ENCODE data around the gene CDK17.

CDK17 gene

GRCh38 chr12:96255077-96255476 is 145.2 kb downstream of the CDK17 start:
- POLR2A ChIA-PET: no interaction called here
- peaks cover 12 to 70% (median 42%) of the 10 kb centered on the region in 4 experiments for H3K36me3 ChIP-seq (ENCODE audit: control insufficient read depth in 4 of 4, insufficient read depth in 4 of 4, low read length in 3 of 4)
- no peak overlapping the region for H3K27ac ChIP-seq (ENCODE audit: insufficient read depth in 1 of 2, low read depth in 1 of 2, low read length in 2 of 2, poor library complexity in 1 of 2, severe bottlenecking in 2 of 2)
- H3K4me3 ChIP-seq (ENCODE audit: control insufficient read depth in 1 of 7, extremely low read depth in 1 of 7, insufficient read depth in 4 of 7, low read depth in 2 of 7, low read length in 6 of 7): no peak overlapping the region
- H3K4me1 ChIP-seq (ENCODE audit: control extremely low read depth in 1 of 4, control insufficient read depth in 4 of 4, insufficient read depth in 4 of 4, low read length in 3 of 4): peaks cover 0 to 6% (median 0%) of the 10 kb centered on the region in 4 experiments
- CTCF ChIA-PET: interaction anchor here (0.9 to 2.0 kb wide), 3 partner anchors 9 to 17 kb away, joined by 3 to 8 read pairs (median 3); no protein-coding TSS in a partner anchor
- no peak for DNase-seq
- H3K27me3 ChIP-seq (replicated peaks in 2 of 5; ENCODE audit: control insufficient read depth in 4 of 5, insufficient read depth in 5 of 5, low read length in 4 of 5): no peaks in the 10 kb centered on the region
- WGBS (ENCODE audit: insufficient coverage): 93% methylated on average over 8 of the region's 8 CpGs
- no peaks in the 10 kb centered on the region for H3K9me3 ChIP-seq (ENCODE audit: control extremely low read depth in 1 of 5, control insufficient read depth in 4 of 5, insufficient read depth in 2 of 5, low read depth in 1 of 5, low read length in 4 of 5)

GRCh38 chr12:96250119-96250685 is 150.0 kb downstream of the CDK17 start:
- peaks cover 8 to 75% (median 57%) of the 10 kb centered on the region in 4 experiments for H3K36me3 ChIP-seq (ENCODE audit: control insufficient read depth in 4 of 4, insufficient read depth in 4 of 4, low read length in 3 of 4)
- H3K9me3 ChIP-seq (ENCODE audit: control extremely low read depth in 1 of 5, control insufficient read depth in 4 of 5, insufficient read depth in 2 of 5, low read depth in 1 of 5, low read length in 4 of 5): no peaks in the 10 kb centered on the region
- H3K4me1 ChIP-seq (ENCODE audit: control extremely low read depth in 1 of 4, control insufficient read depth in 4 of 4, insufficient read depth in 4 of 4, low read length in 3 of 4): peaks cover 0 to 16% (median 0%) of the 10 kb centered on the region in 4 experiments
- H3K27ac ChIP-seq (ENCODE audit: insufficient read depth in 1 of 2, low read depth in 1 of 2, low read length in 2 of 2, poor library complexity in 1 of 2, severe bottlenecking in 2 of 2): no peak overlapping the region
- no peak for DNase-seq
- WGBS (ENCODE audit: insufficient coverage): 83% methylated on average over 1 of the region's 7 CpGs
- ChIA-PET POLR2A (no interaction called here), CTCF (interaction anchor here (1.0 to 1.8 kb wide), 4 partner anchors 10 to 29 kb away, joined by 3 to 7 read pairs (median 3); no protein-coding TSS in a partner anchor)
- no peak overlapping the region for H3K4me3 ChIP-seq (ENCODE audit: control insufficient read depth in 1 of 7, extremely low read depth in 1 of 7, insufficient read depth in 4 of 7, low read depth in 2 of 7, low read length in 6 of 7)
- H3K27me3 ChIP-seq (replicated peaks in 2 of 5; ENCODE audit: control insufficient read depth in 4 of 5, insufficient read depth in 5 of 5, low read length in 4 of 5): no peaks in the 10 kb centered on the region

GRCh38 chr12:96249196-96250118 is 150.8 kb downstream of the CDK17 start:
- H3K27ac ChIP-seq (ENCODE audit: insufficient read depth in 1 of 2, low read depth in 1 of 2, low read length in 2 of 2, poor library complexity in 1 of 2, severe bottlenecking in 2 of 2): no peak overlapping the region
- no peaks in the 10 kb centered on the region for H3K27me3 ChIP-seq (replicated peaks in 2 of 5; ENCODE audit: control insufficient read depth in 4 of 5, insufficient read depth in 5 of 5, low read length in 4 of 5)
- ChIA-PET CTCF (interaction anchor here (1.0 to 3.1 kb wide), 5 partner anchors 9 to 30 kb away, joined by 3 to 10 read pairs (median 3); no protein-coding TSS in a partner anchor), POLR2A (no interaction called here)
- peaks cover 4 to 74% (median 56%) of the 10 kb centered on the region in 4 experiments for H3K36me3 ChIP-seq (ENCODE audit: control insufficient read depth in 4 of 4, insufficient read depth in 4 of 4, low read length in 3 of 4)
- 75% methylated on average over 14 of the region's 16 CpGs for WGBS (ENCODE audit: insufficient coverage)
- no peak for DNase-seq
- no peak overlapping the region for H3K4me3 ChIP-seq (ENCODE audit: control insufficient read depth in 1 of 7, extremely low read depth in 1 of 7, insufficient read depth in 4 of 7, low read depth in 2 of 7, low read length in 6 of 7)
- no peaks in the 10 kb centered on the region for H3K9me3 ChIP-seq (ENCODE audit: control extremely low read depth in 1 of 5, control insufficient read depth in 4 of 5, insufficient read depth in 2 of 5, low read depth in 1 of 5, low read length in 4 of 5)
- peaks cover 0 to 16% (median 0%) of the 10 kb centered on the region in 4 experiments for H3K4me1 ChIP-seq (ENCODE audit: control extremely low read depth in 1 of 4, control insufficient read depth in 4 of 4, insufficient read depth in 4 of 4, low read length in 3 of 4)

- Histone ChIP-seq H3K9me3 (ENCODE audit: control extremely low read depth in 1 of 5, control insufficient read depth in 4 of 5, insufficient read depth in 2 of 5, low read depth in 1 of 5, low read length in 4 of 5) (no peaks in the 10 kb centered on the region), H3K36me3 (ENCODE audit: control insufficient read depth in 4 of 4, insufficient read depth in 4 of 4, low read length in 3 of 4) (peaks cover 2 to 71% (median 53%) of the 10 kb centered on the region in 4 experiments), H3K27me3 (replicated peaks in 2 of 5; ENCODE audit: control insufficient read depth in 4 of 5, insufficient read depth in 5 of 5, low read length in 4 of 5) (no peaks in the 10 kb centered on the region), H3K4me3 (ENCODE audit: control insufficient read depth in 1 of 7, extremely low read depth in 1 of 7, insufficient read depth in 4 of 7, low read depth in 2 of 7, low read length in 6 of 7) (no peak overlapping the region), H3K27ac (ENCODE audit: insufficient read depth in 1 of 2, low read depth in 1 of 2, low read length in 2 of 2, poor library complexity in 1 of 2, severe bottlenecking in 2 of 2) (no peak overlapping the region), H3K4me1 (ENCODE audit: control extremely low read depth in 1 of 4, control insufficient read depth in 4 of 4, insufficient read depth in 4 of 4, low read length in 3 of 4) (peaks cover 0 to 16% (median 0%) of the 10 kb centered on the region in 4 experiments)
- WGBS (ENCODE audit: insufficient coverage): 96% methylated on average over 16 of the region's 17 CpGs
- no peak for DNase-seq
- ChIA-PET CTCF (interaction anchor here (1.0 to 3.1 kb wide), 3 partner anchors 8 to 160 kb away, joined by 3 to 10 read pairs (median 7); no protein-coding TSS in a partner anchor), POLR2A (no interaction called here)
These were observed 151.9 kb downstream of the CDK17 start for GRCh38 chr12:96248136-96248931.

GRCh38 chr12:96247563-96247962 is 152.7 kb downstream of the CDK17 start:
- no peak overlapping the region for H3K27ac ChIP-seq (ENCODE audit: insufficient read depth in 1 of 2, low read depth in 1 of 2, low read length in 2 of 2, poor library complexity in 1 of 2, severe bottlenecking in 2 of 2)
- H3K4me1 ChIP-seq (ENCODE audit: control extremely low read depth in 1 of 4, control insufficient read depth in 4 of 4, insufficient read depth in 4 of 4, low read length in 3 of 4): peaks cover 0 to 18% (median under 1%) of the 10 kb centered on the region in 4 experiments
- H3K9me3 ChIP-seq (ENCODE audit: control extremely low read depth in 1 of 5, control insufficient read depth in 4 of 5, insufficient read depth in 2 of 5, low read depth in 1 of 5, low read length in 4 of 5): no peaks in the 10 kb centered on the region
- DNase-seq: no peak
- H3K27me3 ChIP-seq (replicated peaks in 2 of 5; ENCODE audit: control insufficient read depth in 4 of 5, insufficient read depth in 5 of 5, low read length in 4 of 5): no peaks in the 10 kb centered on the region
- CTCF ChIA-PET: interaction anchor here (1.0 to 3.1 kb wide), 2 partner anchors 15 to 160 kb away, joined by 3 to 10 read pairs; no protein-coding TSS in a partner anchor
- WGBS (ENCODE audit: insufficient coverage): 82% methylated on average over 7 of the region's 13 CpGs
- H3K36me3 ChIP-seq (ENCODE audit: control insufficient read depth in 4 of 4, insufficient read depth in 4 of 4, low read length in 3 of 4): peaks cover 2 to 74% (median 52%) of the 10 kb centered on the region in 4 experiments
- H3K4me3 ChIP-seq (ENCODE audit: control insufficient read depth in 1 of 7, extremely low read depth in 1 of 7, insufficient read depth in 4 of 7, low read depth in 2 of 7, low read length in 6 of 7): no peak overlapping the region
- POLR2A ChIA-PET: no interaction called here

GRCh38 chr12:96246926-96247505 is 153.2 kb downstream of the CDK17 start:
- CTCF ChIA-PET: interaction anchor here (3.1 kb wide), 1 partner anchor 15 kb away, joined by 10 read pairs; no protein-coding TSS in a partner anchor
- WGBS (ENCODE audit: insufficient coverage): 96% methylated on average over 35 of the region's 36 CpGs

More at GRCh38 chr12:96246926-96247505, 153.2 kb downstream of the CDK17 start:
- POLR2A ChIA-PET: no interaction called here
- Histone ChIP-seq H3K27ac (ENCODE audit: insufficient read depth in 1 of 2, low read depth in 1 of 2, low read length in 2 of 2, poor library complexity in 1 of 2, severe bottlenecking in 2 of 2) (no peak overlapping the region), H3K27me3 (replicated peaks in 2 of 5; ENCODE audit: control insufficient read depth in 4 of 5, insufficient read depth in 5 of 5, low read length in 4 of 5) (no peaks in the 10 kb centered on the region), H3K4me3 (ENCODE audit: control insufficient read depth in 1 of 7, extremely low read depth in 1 of 7, insufficient read depth in 4 of 7, low read depth in 2 of 7, low read length in 6 of 7) (no peak overlapping the region), H3K36me3 (ENCODE audit: control insufficient read depth in 4 of 4, insufficient read depth in 4 of 4, low read length in 3 of 4) (peaks cover 2 to 74% (median 53%) of the 10 kb centered on the region in 4 experiments), H3K4me1 (ENCODE audit: control extremely low read depth in 1 of 4, control insufficient read depth in 4 of 4, insufficient read depth in 4 of 4, low read length in 3 of 4) (peaks cover 0 to 24% (median 3%) of the 10 kb centered on the region in 4 experiments), H3K9me3 (ENCODE audit: control extremely low read depth in 1 of 5, control insufficient read depth in 4 of 5, insufficient read depth in 2 of 5, low read depth in 1 of 5, low read length in 4 of 5) (no peaks in the 10 kb centered on the region)
- no peak for DNase-seq

Data from common myeloid progenitor, CD34-positive (primary cell).